ENCODE data around the gene PSMF1. TPM values are rescaled to one million over a fixed set of nuclear protein-coding genes. Genes with fewer than 3 reads are reported as not detected.

PSMF1 gene
- total and polyA plus RNA-seq, 4 donors, result 43.6 to 126 (median 83.8) TPM

GRCh38 chr20:1105599-1106194 is 12.7 kb upstream of the PSMF1 start (continued):
- no peak for TF ChIP-seq CTCF (IDR thresholded peaks at IDR 0.05; ENCODE audit: low read depth, low read length, missing input control)

- no peaks in the 10 kb centered on the region for H3K9me3 ChIP-seq (ENCODE audit: control insufficient read depth in 4 of 4, low read length in 3 of 4)
- H3K4me3 ChIP-seq (ENCODE audit: low read depth in 1 of 3, low read length in 3 of 3), result no peak overlapping the region
- TF ChIP-seq SP1 (IDR thresholded peaks at IDR 0.05), result no peak
- TF ChIP-seq HNF4G (IDR thresholded peaks at IDR 0.05), result no peak
- no peak for TF ChIP-seq FOXA2 (IDR thresholded peaks at IDR 0.05)
- no peak for TF ChIP-seq RXRA (IDR thresholded peaks at IDR 0.05)
- TF ChIP-seq RAD21 (IDR thresholded peaks at IDR 0.05), result no peak
- no peak for TF ChIP-seq MAX (IDR thresholded peaks at IDR 0.05)
- no peak for TF ChIP-seq EGR1 (IDR thresholded peaks at IDR 0.05; ENCODE audit: low read depth in 2 of 2)
- TF ChIP-seq ATF3 (IDR thresholded peaks at IDR 0.05), result no peak
- no peak for TF ChIP-seq FOXA1 (IDR thresholded peaks at IDR 0.05)
- no peak for TF ChIP-seq GABPA (IDR thresholded peaks at IDR 0.05 in 1 of 2, conservative IDR thresholded peaks at IDR 0.05 in 1 of 2)
- no peak for TF ChIP-seq NR2F2 (IDR thresholded peaks at IDR 0.05)
- TF ChIP-seq TAF1 (conservative IDR thresholded peaks at IDR 0.05), result no peak
- no peak for TF ChIP-seq JUND (IDR thresholded peaks at IDR 0.05)
- TF ChIP-seq REST (IDR thresholded peaks at IDR 0.05), result no peak
- TF ChIP-seq CTCF (IDR thresholded peaks at IDR 0.05; ENCODE audit: low read depth, low read length, missing input control), result no peak
- no peak for TF ChIP-seq HNF4A (conservative IDR thresholded peaks at IDR 0.05)
- TF ChIP-seq ZBTB33 (IDR thresholded peaks at IDR 0.05), result no peak
- no peak for TF ChIP-seq YY1 (IDR thresholded peaks at IDR 0.05)
- no peak for DNase-seq (ENCODE audit: low spot score)
- H3K4me1 ChIP-seq (ENCODE audit: control insufficient read depth in 4 of 4, insufficient read depth in 4 of 4, low read length in 3 of 4), result no peaks in the 10 kb centered on the region
- H3K27me3 ChIP-seq (ENCODE audit: control insufficient read depth in 4 of 4, insufficient read depth in 4 of 4, low read length in 3 of 4), result no peaks in the 10 kb centered on the region
- H3K9ac ChIP-seq (ENCODE audit: low read depth in 1 of 2, low read length in 2 of 2), result no peak overlapping the region
- WGBS, result 90% methylated on average over 3 of the region's 3 CpGs
- no peaks in the 10 kb centered on the region for H3K36me3 ChIP-seq (ENCODE audit: control insufficient read depth in 4 of 4, insufficient read depth in 3 of 4, low read depth in 1 of 4, low read length in 3 of 4)
- no peak overlapping the region for H3K27ac ChIP-seq (ENCODE audit: low read depth in 1 of 2, low read length in 2 of 2)
These were observed 11.2 kb upstream of the PSMF1 start for GRCh38 chr20:1107176-1107575.
